Right lobe of liver (tissue), 6 donors: ENCODE data around the gene OOSP2. TPM values are rescaled to one million over a fixed set of nuclear protein-coding genes. Genes with fewer than 3 reads are reported as not detected.
"Not testable (repeated sequence)": the region's sequence is repeated elsewhere in the genome, so short reads cannot be mapped to it uniquely, and the experiment has no call there.

Source experiments
- ATAC-seq, 4 donors: fragments of 200-7000 bp; cut with Tn5 transposase; one replicate each; pipeline ENCODE4 v1.9.1; 2020; ENCODE audit warnings: mild to moderate bottlenecking in 4 of 4, moderate library complexity in 4 of 4
- DNase-seq, 3 donors: peaks; one replicate each; pipeline ENCODE4 v3.0.0-alpha.2; 2020
- H3K27ac ChIP-seq, 3 donors: fragments of 200-600 bp; one replicate each; pipeline ENCODE4 v1.8.0; 2022
- H3K27me3 ChIP-seq, 2 donors: fragments of 200-600 bp; one replicate each; pipeline ENCODE4 v1.8.0; 2022
- H3K36me3 ChIP-seq, 4 donors: fragments of 200-600 bp; sonication (generic) in 1 of 4; one replicate each; pipeline versions ENCODE4 v1.5.1 to v1.8.0; 2017 to 2022; ENCODE audit warnings: control low read depth in 1 of 4
- H3K4me1 ChIP-seq, 4 donors: fragments of 200-600 bp; sonication (generic) in 1 of 4; one replicate each; pipeline versions ENCODE4 v1.5.1 to v1.8.0; 2017 to 2022; ENCODE audit warnings: control low read depth in 1 of 4
- H3K4me3 ChIP-seq, 3 donors: fragments of 200-600 bp; one replicate each; pipeline ENCODE4 v1.8.0; 2022
- H3K9me3 ChIP-seq, 4 donors: fragments of 200-600 bp; sonication (generic) in 1 of 4; one replicate each; pipeline versions ENCODE4 v1.5.1 to v1.8.0; 2017 to 2022; ENCODE audit warnings: control low read depth in 1 of 4
- POLR2A ChIP-seq: fragments of 450-650 bp; IDR thresholded peaks from one replicate; pipeline ENCODE4 v1.6.1; 2017; ENCODE audit warnings: antibody characterized with exemption, mild to moderate bottlenecking
- WGBS: methylation state at CpG from one replicate; pipeline ENCODE4 v1.1.6; 2018; ENCODE audit warnings: low coverage, low lambda C conversion rate; ENCODE audit not compliant: insufficient coverage; ENCODE audit errors: missing lambda C conversion rate; 5-methylcytosine and 5-hydroxymethylcytosine counted together
- intact Hi-C, 2 donors: fragments of 100-400 bp; cut with DNase I; formaldehyde crosslinking; loops; one replicate each; pipeline versions ENCODE4 v1.11.2 to v1.14.1; 2022
- total RNA-seq, 6 experiments: library from RNA; depleted of rRNA in 2 of 6; stranded (reverse); fragments of >200 nt in 2 of 6; fragmentation: NEBNext Ultra II Directional in 3 of 6; extraction: Animal tissue kit (Norgen Biotek cat#: 25700) in 3 of 6; gene quantifications; one replicate each; pipeline versions ENCODE4 v1.1.0 to v1.2.4, GENCODE V29; 2016 to 2023
- TF ChIP-seq, protein P1 (sequence below), 4 donors: fragments of 200-600 bp in 3 of 4; fragments of 450-650 bp in 1 of 4; IDR thresholded peaks; one replicate each; pipeline versions ENCODE4 v1.5.1 to v1.8.0; 2016 to 2022; ENCODE audit warnings: antibody characterized with exemption in 4 of 4, mild to moderate bottlenecking in 2 of 4
- donor health status: DM: no; HTN: yes; CAD: no.
- donor health status: DM: no; HTN: no; CAD: no.
- donor health status: DM: no; HTN: no; CAD: no.
- donor health status: DM: no; HTN: yes; CAD: no.
- donor health status: DM: no; HTN: yes; CAD: no.

The OOSP2 gene
- total RNA-seq, 6 experiments from 2014 or later: not detected

GRCh38 chr11:60029015-60029632, 11.1 kb upstream of the OOSP2 start:
- TF ChIP-seq, protein P1, sequence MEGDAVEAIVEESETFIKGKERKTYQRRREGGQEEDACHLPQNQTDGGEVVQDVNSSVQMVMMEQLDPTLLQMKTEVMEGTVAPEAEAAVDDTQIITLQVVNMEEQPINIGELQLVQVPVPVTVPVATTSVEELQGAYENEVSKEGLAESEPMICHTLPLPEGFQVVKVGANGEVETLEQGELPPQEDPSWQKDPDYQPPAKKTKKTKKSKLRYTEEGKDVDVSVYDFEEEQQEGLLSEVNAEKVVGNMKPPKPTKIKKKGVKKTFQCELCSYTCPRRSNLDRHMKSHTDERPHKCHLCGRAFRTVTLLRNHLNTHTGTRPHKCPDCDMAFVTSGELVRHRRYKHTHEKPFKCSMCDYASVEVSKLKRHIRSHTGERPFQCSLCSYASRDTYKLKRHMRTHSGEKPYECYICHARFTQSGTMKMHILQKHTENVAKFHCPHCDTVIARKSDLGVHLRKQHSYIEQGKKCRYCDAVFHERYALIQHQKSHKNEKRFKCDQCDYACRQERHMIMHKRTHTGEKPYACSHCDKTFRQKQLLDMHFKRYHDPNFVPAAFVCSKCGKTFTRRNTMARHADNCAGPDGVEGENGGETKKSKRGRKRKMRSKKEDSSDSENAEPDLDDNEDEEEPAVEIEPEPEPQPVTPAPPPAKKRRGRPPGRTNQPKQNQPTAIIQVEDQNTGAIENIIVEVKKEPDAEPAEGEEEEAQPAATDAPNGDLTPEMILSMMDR (IDR thresholded peaks at IDR 0.05): no peak
- Histone ChIP-seq H3K4me3 (no peak overlapping the region), H3K4me1 (no peaks in the 10 kb centered on the region), H3K27me3 (no peaks in the 10 kb centered on the region), H3K9me3 (no peaks in the 10 kb centered on the region), H3K36me3 (no peaks in the 10 kb centered on the region), H3K27ac (no peak overlapping the region)
- intact Hi-C loops: no loop called here
- DNase-seq (no peak), ATAC-seq (no peak)
- 38% methylated on average over 3 of the region's 3 CpGs for WGBS

GRCh38 chr11:60050422-60050821, 10.2 kb downstream of the OOSP2 start:
- H3K4me1 ChIP-seq, ATAC-seq, intact Hi-C loops, H3K4me3 ChIP-seq, H3K9me3 ChIP-seq, H3K36me3 ChIP-seq, H3K27ac ChIP-seq, DNase-seq, H3K27me3 ChIP-seq: not testable (repeated sequence)

DNA sequence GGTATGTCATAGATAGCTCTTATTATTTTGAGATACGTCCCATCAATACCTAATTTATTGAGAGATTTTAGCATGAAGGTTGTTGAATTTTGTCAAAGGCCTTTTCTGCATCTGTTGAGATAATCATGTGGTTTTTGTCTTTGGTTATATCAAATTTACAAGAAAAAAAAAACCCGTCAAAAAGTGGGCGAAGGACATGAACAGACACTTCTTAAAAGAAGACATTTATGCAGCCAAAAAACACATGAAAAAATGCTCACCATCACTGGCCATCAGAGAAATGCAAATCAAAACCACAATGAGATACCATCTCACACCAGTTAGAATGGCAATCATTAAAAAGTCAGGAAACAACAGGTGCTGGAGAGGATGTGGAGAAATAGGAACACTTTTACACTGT, 10.6 kb downstream of the OOSP2 start:
- H3K4me1 ChIP-seq, ATAC-seq, H3K9me3 ChIP-seq, H3K4me3 ChIP-seq, intact Hi-C loops, DNase-seq, H3K27ac ChIP-seq, H3K36me3 ChIP-seq, H3K27me3 ChIP-seq: not testable (repeated sequence)
- WGBS: 42% methylated on average over 3 of the region's 3 CpGs

GRCh38 chr11:60056349-60056969, 16.2 kb downstream of the OOSP2 start, which contains the start of gene MS4A3:
Gene MS4A3, plus strand, starts transcription at chr11:60056665. Its CDS starts 4,496 bp downstream, at chr11:60061161.
- Histone ChIP-seq H3K4me3 (no peak within 1 kb of the TSS), H3K9me3 (no peaks in the 10 kb centered on the region), H3K36me3 (no peaks in the 10 kb centered on the region), H3K4me1 (no peaks in the 10 kb centered on the region), H3K27me3 (no peaks in the 10 kb centered on the region), H3K27ac (no peak within 1 kb of the TSS)
- TF ChIP-seq POLR2A: no peak
- TF ChIP-seq, protein P1 (IDR thresholded peaks at IDR 0.05): no peak
- DNase-seq: no peak
- WGBS: 51% methylated on average over 8 of the region's 8 CpGs
- intact Hi-C loops: no loop called here
- ATAC-seq: no peak

- H3K27ac ChIP-seq: no peak overlapping the region
- WGBS: 52% methylated on average over 3 of the region's 3 CpGs
- TF ChIP-seq, protein P1 (IDR thresholded peaks at IDR 0.05): no peak
- TF ChIP-seq POLR2A: no peak
- H3K27me3 ChIP-seq: no peaks in the 10 kb centered on the region
- DNase-seq: no peak
- no peaks in the 10 kb centered on the region for H3K9me3 ChIP-seq
- no peak for ATAC-seq
- H3K4me1 ChIP-seq: no peaks in the 10 kb centered on the region
- H3K36me3 ChIP-seq: no peaks in the 10 kb centered on the region
- H3K4me3 ChIP-seq: no peak overlapping the region
- intact Hi-C loops: no loop called here
Observed at GRCh38 chr11:60059052-60059451, 18.8 kb downstream of the OOSP2 start.
